Breast epithelium (tissue), 4 donors: Measurements from ENCODE around the gene VEZT. TPM values are rescaled to one million over a fixed set of nuclear protein-coding genes. Genes with fewer than 3 reads are reported as not detected.

Experiments used
- DNase-seq, 2 donors: peaks; one replicate each; pipeline ENCODE4 v3.0.0-alpha.2; 2019; ENCODE audit warnings: low spot score in 2 of 2
- H3K27ac ChIP-seq, 2 donors: fragments of 200-600 bp; sonication (generic) in 1 of 2; one replicate each; pipeline ENCODE4 v1.5.1; 2016 to 2019; ENCODE audit warnings: mild to moderate bottlenecking in 1 of 2
- H3K27me3 ChIP-seq, 2 donors: fragments of 200-600 bp; sonication (generic) in 1 of 2; one replicate each; pipeline versions ENCODE4 v1.5.1 to v1.6.0; 2017 to 2019; ENCODE audit warnings: control low read depth in 1 of 2, mild to moderate bottlenecking in 1 of 2
- H3K36me3 ChIP-seq: fragments of 200-600 bp; one replicate; pipeline ENCODE4 v1.5.1; 2019
- H3K4me1 ChIP-seq, 2 donors: fragments of 200-600 bp; sonication (generic); one replicate each; pipeline ENCODE4 v1.5.1; 2016 to 2019; ENCODE audit warnings: control low read depth in 1 of 2
- H3K4me3 ChIP-seq, 3 donors: fragments of 200-600 bp; sonication (generic); 1 replicate in 2 of 3; 2 replicates in 1 of 3; pipeline ENCODE4 v1.5.1; 2016 to 2019; ENCODE audit warnings: mild to moderate bottlenecking in 3 of 3, moderate library complexity in 2 of 3
- H3K9me3 ChIP-seq, 2 donors: fragments of 200-600 bp; sonication (generic) in 1 of 2; one replicate each; pipeline ENCODE4 v1.5.1; 2016 to 2019; ENCODE audit warnings: control low read depth in 1 of 2
- CTCF ChIP-seq, 3 donors: fragments of 450-650 bp; IDR thresholded peaks; one replicate each; pipeline ENCODE4 v1.5.1; 2016 to 2017; ENCODE audit warnings: antibody characterized with exemption in 3 of 3, mild to moderate bottlenecking in 3 of 3, moderate library complexity in 3 of 3
- POLR2A ChIP-seq: fragments of 450-650 bp; IDR thresholded peaks from one replicate; pipeline ENCODE4 v1.6.1; 2016; ENCODE audit warnings: antibody characterized with exemption, mild to moderate bottlenecking, moderate library complexity
- POLR2AphosphoS5 ChIP-seq, 3 donors: sonication (generic); formaldehyde crosslinking; IDR thresholded peaks; one replicate each; pipeline ENCODE4 v1.6.1; 2017; ENCODE audit warnings: antibody characterized with exemption in 3 of 3
- intact Hi-C: fragments of 100-400 bp; cut with DNase I; formaldehyde crosslinking; loops from one replicate; pipeline ENCODE4 v1.15.1; 2023; ENCODE audit warnings: low total_unique reads
- total RNA-seq, 3 donors: library from RNA; depleted of rRNA; stranded (reverse); fragments of >200 nt; gene quantifications; one replicate each; pipeline ENCODE4 v1.1.0, GENCODE V29; 2016

Gene VEZT
- total RNA-seq, 3 donors from 2014 or later: 72.8 to 126 (median 73.8) TPM

GRCh38 chr12:95218150-95219133 is 835 bp downstream of the VEZT start:
- TF ChIP-seq CTCF (IDR thresholded peaks at IDR 0.05) (no peak), POLR2AphosphoS5 (IDR thresholded peaks at IDR 0.05) (no peak), POLR2A (no peak)
- Histone ChIP-seq H3K27me3 (no peaks in the 10 kb centered on the region), H3K36me3 (no peaks in the 10 kb centered on the region), H3K27ac (peak overlapping the region; percentile 99), H3K4me1 (no peaks in the 10 kb centered on the region), H3K4me3 (peak overlapping the region; percentile 66 to 91 (median 76)), H3K9me3 (no peaks in the 10 kb centered on the region)
- DNase-seq: peak in 1 of 2 donors; percentile 90
- intact Hi-C loops: no loop called here

- no peak for DNase-seq
- intact Hi-C loops: no loop called here
- Histone ChIP-seq H3K27ac (peak overlapping the region; percentile 2 to 19), H3K9me3 (no peaks in the 10 kb centered on the region), H3K36me3 (no peaks in the 10 kb centered on the region), H3K4me3 (no peak overlapping the region), H3K27me3 (no peaks in the 10 kb centered on the region), H3K4me1 (no peaks in the 10 kb centered on the region)
- no peak for TF ChIP-seq CTCF (IDR thresholded peaks at IDR 0.05)
- no peak for TF ChIP-seq POLR2A
- TF ChIP-seq POLR2AphosphoS5 (IDR thresholded peaks at IDR 0.05): no peak
Observed at GRCh38 chr12:95220190-95220589, 2.6 kb downstream of the VEZT start.

- Histone ChIP-seq H3K36me3 (no peaks in the 10 kb centered on the region), H3K4me1 (no peaks in the 10 kb centered on the region), H3K27ac (no peak overlapping the region), H3K9me3 (no peaks in the 10 kb centered on the region), H3K4me3 (no peak overlapping the region), H3K27me3 (no peaks in the 10 kb centered on the region)
- no peak for DNase-seq
- intact Hi-C loops: no loop called here
- TF ChIP-seq POLR2AphosphoS5 (IDR thresholded peaks at IDR 0.05) (no peak), CTCF (IDR thresholded peaks at IDR 0.05) (no peak)
Observed at GRCh38 chr12:95220726-95221125, 3.1 kb downstream of the VEZT start.

GRCh38 chr12:95224202-95225170 is 6.9 kb downstream of the VEZT start:
- intact Hi-C loops: no loop called here
- no peak overlapping the region for H3K27ac ChIP-seq

GRCh38 chr12:95225645-95226212 is 8.1 kb downstream of the VEZT start:
- Histone ChIP-seq H3K27me3 (no peaks in the 10 kb centered on the region), H3K9me3 (no peaks in the 10 kb centered on the region), H3K4me3 (no peak overlapping the region), H3K27ac (no peak overlapping the region), H3K36me3 (no peaks in the 10 kb centered on the region), H3K4me1 (no peaks in the 10 kb centered on the region)
- intact Hi-C loops: no loop called here
- no peak for DNase-seq
- no peak for TF ChIP-seq CTCF (IDR thresholded peaks at IDR 0.05)
- TF ChIP-seq POLR2A: no peak
- TF ChIP-seq POLR2AphosphoS5 (IDR thresholded peaks at IDR 0.05): no peak

More at GRCh38 chr12:95224202-95225170, 6.9 kb downstream of the VEZT start:
- Histone ChIP-seq H3K9me3 (no peaks in the 10 kb centered on the region), H3K4me1 (no peaks in the 10 kb centered on the region), H3K4me3 (no peak overlapping the region), H3K27me3 (no peaks in the 10 kb centered on the region), H3K36me3 (no peaks in the 10 kb centered on the region)
- DNase-seq: no peak
- no peak for TF ChIP-seq POLR2AphosphoS5 (IDR thresholded peaks at IDR 0.05)
